Measurements from ENCODE around the gene GEMIN7. TPM values are rescaled to one million over a fixed set of nuclear protein-coding genes. Genes with fewer than 3 reads are reported as not detected.

The GEMIN7 gene
- total RNA-seq (2022; extraction: Qiagen RNA extraction), result 87.1 to 92.1 TPM (median 90.7 TPM) in 5 replicates

GRCh38 chr19:45079063-45079910 lies at the start of gene GEMIN7:
TSS of gene GEMIN7 (plus strand) at chr19:45079260. CDS start at chr19:45090115, 10,855 bp downstream.

GRCh38 chr19:45038931-45039893 lies 39.8 kb upstream of the GEMIN7 start, which contains the start of gene CLASRP:
TSS of gene CLASRP (plus strand) at chr19:45039045. CDS start at chr19:45040213, 1,168 bp downstream.

GRCh38 chr19:45076029-45076850 lies 2.8 kb upstream of the GEMIN7 start, which contains the start of gene ZNF296:
TSS of gene ZNF296 (minus strand) at chr19:45076478. CDS start at chr19:45076373, 105 bp downstream.

GRCh38 chr19:45092747-45093678 lies 14.0 kb downstream of the GEMIN7 start, which contains the start of gene PPP1R37:
TSS of gene PPP1R37 (plus strand) at chr19:45093179. CDS start at chr19:45093326, 147 bp downstream.

Other genes with a start within 250 kb of the GEMIN7 start
- 69.8 to 82.6 TPM (median 77.9 TPM) in 5 replicates for gene NECTIN2, start 233.0 kb upstream of the GEMIN7 start, total RNA-seq (2022; extraction: Qiagen RNA extraction)
- gene TOMM40, start 188.0 kb upstream of the GEMIN7 start, total RNA-seq (2022; extraction: Qiagen RNA extraction), result 188 to 263 TPM (median 237 TPM) in 5 replicates
- gene APOE, start 173.5 kb upstream of the GEMIN7 start, total RNA-seq (2022; extraction: Qiagen RNA extraction), result 10.9 to 22.2 TPM (median 15.7 TPM) in 5 replicates
- 98.6 to 128 TPM (median 113 TPM) in 5 replicates for gene APOC1, start 164.7 kb upstream of the GEMIN7 start, total RNA-seq (2022; extraction: Qiagen RNA extraction)
- not detected in 5 replicates for gene APOC4, start 137.0 kb upstream of the GEMIN7 start, total RNA-seq (2022; extraction: Qiagen RNA extraction)
- not detected in 5 replicates for gene APOC2, start 133.2 kb upstream of the GEMIN7 start, total RNA-seq (2022; extraction: Qiagen RNA extraction)
- gene CLPTM1, start 123.9 kb upstream of the GEMIN7 start, total RNA-seq (2022; extraction: Qiagen RNA extraction), result 136 to 197 TPM (median 165 TPM) in 5 replicates
- gene RELB, start 77.8 kb upstream of the GEMIN7 start, total RNA-seq (2022; extraction: Qiagen RNA extraction), result 23.9 to 46.8 TPM (median 41.0 TPM) in 5 replicates
- 52.7 to 80.7 TPM (median 66.8 TPM) in 5 replicates for gene CLASRP, start 40.2 kb upstream of the GEMIN7 start, total RNA-seq (2022; extraction: Qiagen RNA extraction)
- 9.3 to 15.7 TPM (median 13.8 TPM) in 5 replicates for gene ZNF296, start 2.8 kb upstream of the GEMIN7 start, total RNA-seq (2022; extraction: Qiagen RNA extraction)
- 24.6 to 41.0 TPM (median 38.8 TPM) in 5 replicates for gene PPP1R37, start 13.9 kb downstream of the GEMIN7 start, total RNA-seq (2022; extraction: Qiagen RNA extraction)
- gene NKPD1, start 81.7 kb downstream of the GEMIN7 start, total RNA-seq (2022; extraction: Qiagen RNA extraction), result 0.33 to 0.73 TPM (median 0.57 TPM) in 5 replicates
- gene TRAPPC6A, start 99.0 kb downstream of the GEMIN7 start, total RNA-seq (2022; extraction: Qiagen RNA extraction), result 35.3 to 49.4 TPM (median 42.2 TPM) in 5 replicates
- 20.2 to 27.5 TPM (median 25.3 TPM) in 5 replicates for gene BLOC1S3, start 99.5 kb downstream of the GEMIN7 start, total RNA-seq (2022; extraction: Qiagen RNA extraction)
- gene EXOC3L2, start 166.1 kb downstream of the GEMIN7 start, total RNA-seq (2022; extraction: Qiagen RNA extraction), result 1.5 to 1.8 TPM (median 1.6 TPM) in 5 replicates
- 5.9 to 10.0 TPM (median 8.0 TPM) in 5 replicates for gene MARK4, start 172.0 kb downstream of the GEMIN7 start, total RNA-seq (2022; extraction: Qiagen RNA extraction)
- gene CKM, start 243.6 kb downstream of the GEMIN7 start, total RNA-seq (2022; extraction: Qiagen RNA extraction), result not detected in 5 replicates

Data from A549 treated with Mapracorat at 1 μM for 4 hours (cell line).